NCI-H2227 (cell line): ENCODE measurements around the gene ZBTB20.
"Not testable (repeated sequence)": the region's sequence is repeated elsewhere in the genome, so short reads cannot be mapped to it uniquely, and the experiment has no call there.

Experiments used
- DNase-seq: peaks from one replicate; lab custom pipeline; 2025; ENCODE audit not compliant: unreplicated experiment; lab: John Stamatoyannopoulos, UW

ZBTB20 gene

GRCh38 chr3:115146418-115147328 is at the start of gene ZBTB20:
TSS of gene ZBTB20 (minus strand) at chr3:115147288.
- DNase-seq: peak; percentile 76

- no peak for DNase-seq
These were observed 47.4 kb upstream of the ZBTB20 start for GRCh38 chr3:115194476-115194875.

DNA sequence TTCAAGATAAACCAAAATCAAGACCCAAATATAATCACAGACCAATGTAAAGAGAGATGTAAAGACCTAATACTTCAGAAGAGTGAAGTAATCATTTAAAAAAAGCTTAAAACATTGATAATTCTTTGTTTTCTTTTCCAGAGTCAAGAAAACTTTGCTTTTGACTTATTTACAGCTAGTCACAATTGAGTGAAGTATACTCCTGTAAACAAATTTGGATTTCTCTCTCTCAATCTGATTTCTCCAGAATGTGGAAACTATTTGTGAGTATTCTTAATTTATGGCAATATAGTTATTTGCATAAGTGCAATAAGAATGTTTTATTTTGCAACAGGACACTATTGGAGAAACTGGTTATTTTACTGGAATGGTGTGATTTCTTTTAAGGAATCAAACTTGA is 43.7 kb upstream of the ZBTB20 start:
- DNase-seq: no peak

DNA sequence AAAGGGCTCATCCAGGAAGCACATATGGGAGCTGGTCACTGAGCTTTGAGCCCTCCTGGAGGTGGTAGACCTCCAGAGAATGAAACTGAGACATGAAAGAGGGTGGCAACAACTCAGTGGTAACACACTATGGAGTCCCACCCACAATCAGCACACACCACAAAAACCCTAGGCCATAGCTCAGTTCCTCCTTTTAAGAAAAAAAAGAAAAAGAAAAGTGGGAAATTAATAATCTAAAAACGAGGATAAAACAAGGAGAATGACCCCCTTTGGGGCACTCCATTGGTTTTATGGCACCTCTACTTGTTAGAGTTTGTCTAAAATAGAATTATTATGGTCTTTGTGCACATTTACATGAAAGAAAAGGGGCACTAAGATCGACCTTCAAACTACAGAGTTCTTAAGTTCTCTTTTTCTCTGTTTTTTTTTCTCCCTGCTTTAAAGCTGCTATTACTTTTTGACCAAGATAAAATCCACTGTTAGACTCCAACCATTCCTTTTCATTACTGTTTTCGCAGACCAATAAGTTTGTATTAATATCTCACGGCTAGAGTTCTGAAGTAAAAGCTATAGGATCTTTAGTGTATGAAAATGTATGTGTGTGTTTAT is 40.2 kb upstream of the ZBTB20 start:
- no peak for DNase-seq

- no peak for DNase-seq
These were observed 39.5 kb upstream of the ZBTB20 start for GRCh38 chr3:115186351-115187148.

DNA sequence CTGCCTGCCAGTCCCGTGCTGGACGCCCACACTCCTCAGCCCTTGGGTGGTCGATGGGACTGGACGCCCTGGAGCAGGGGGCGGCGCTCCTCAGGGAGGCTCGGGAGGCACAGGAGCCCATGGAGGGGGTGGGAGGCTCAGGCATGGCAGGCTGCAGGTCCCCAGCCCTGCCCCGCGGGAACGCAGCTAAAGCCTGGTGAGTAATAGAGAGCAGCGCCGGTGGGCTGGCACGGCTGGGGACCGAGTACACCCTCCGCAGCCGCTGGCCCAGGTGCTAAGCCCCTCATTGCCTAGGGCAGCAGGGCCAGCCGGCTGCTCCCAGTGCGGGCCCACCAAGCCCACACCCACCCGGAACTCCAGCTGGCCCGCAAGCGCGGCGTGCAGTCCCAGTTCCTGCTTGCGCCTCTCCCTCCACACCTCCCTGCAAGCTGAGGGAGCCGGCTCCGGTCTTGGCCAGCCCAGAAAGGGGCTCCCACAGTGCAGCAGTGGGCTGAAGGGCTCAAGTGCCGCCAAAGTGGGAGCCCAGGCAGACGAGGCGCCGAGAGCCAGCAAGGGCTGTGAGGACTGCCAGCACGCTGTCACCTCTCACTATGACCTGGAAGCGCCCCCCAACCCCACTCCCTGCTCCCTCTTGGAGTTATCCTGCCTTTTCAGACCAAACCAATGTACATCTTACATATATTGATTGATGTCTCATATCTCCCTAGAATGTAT is 37.9 kb upstream of the ZBTB20 start:
- not testable (repeated sequence) for DNase-seq

DNA sequence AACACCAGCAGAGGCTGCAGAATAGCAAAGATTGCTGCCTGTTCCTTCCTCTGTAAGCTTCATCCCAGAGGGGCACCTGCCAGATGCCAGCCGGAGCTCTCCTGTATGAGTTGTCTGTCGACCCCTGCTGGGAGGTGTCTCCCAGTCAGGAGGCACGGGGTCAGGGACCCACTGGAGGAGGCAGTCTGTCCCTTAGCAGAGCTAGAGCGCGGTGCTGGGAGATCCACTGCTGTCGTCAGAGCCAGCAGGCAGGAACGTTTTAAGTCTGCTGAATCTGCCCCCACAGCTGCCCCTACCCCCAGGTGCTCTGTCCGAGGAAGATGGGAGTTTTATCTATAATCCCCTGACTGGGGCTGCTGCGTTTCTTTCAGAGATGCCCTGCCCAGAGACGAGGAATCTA is 31.8 kb upstream of the ZBTB20 start:
- not testable (repeated sequence) for DNase-seq

DNA sequence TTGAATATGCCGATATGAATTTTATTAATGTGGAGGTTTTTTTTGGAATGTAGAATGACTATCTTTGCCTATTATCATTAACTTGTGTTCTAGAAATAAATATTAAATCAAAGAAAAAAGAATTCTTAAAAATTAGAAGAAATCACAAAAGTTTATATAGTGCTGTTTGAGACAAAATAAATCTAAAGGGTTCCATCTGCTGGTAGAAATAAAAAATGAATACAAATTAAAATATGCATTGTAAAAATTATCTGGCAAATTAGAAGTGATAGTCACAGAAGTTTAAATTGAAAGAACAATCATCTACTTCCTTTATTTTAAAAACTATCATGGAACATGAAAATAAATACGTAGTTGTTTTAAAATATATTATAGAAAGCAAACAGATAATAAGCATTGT is 22.7 kb upstream of the ZBTB20 start:
- no peak for DNase-seq

- no peak for DNase-seq
These were observed 18.6 kb upstream of the ZBTB20 start for GRCh38 chr3:115165701-115166100.

GRCh38 chr3:115165266-115165665 is 18.2 kb upstream of the ZBTB20 start:
- no peak for DNase-seq

GRCh38 chr3:115164374-115165221 is 17.5 kb upstream of the ZBTB20 start:
- DNase-seq: no peak

DNA sequence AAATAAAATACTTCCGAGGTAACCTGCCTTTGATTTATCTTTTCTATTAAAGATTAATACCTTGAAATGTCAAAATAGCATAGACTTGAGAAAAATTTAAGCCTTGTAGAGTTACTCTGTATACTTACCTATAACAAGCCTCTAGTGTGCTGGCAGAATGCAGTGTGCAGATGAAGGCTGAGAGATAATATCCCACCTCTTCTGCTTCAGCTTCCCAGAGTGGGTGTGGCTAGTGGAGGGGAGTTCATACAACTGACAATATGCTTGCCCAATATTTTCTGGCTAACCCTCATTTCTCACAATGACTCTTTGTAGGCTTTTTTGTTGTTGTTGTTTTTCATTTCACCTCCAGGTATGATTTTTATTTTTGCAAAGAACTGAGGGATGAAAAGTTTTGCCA is 15.7 kb upstream of the ZBTB20 start:
- DNase-seq: no peak

DNA sequence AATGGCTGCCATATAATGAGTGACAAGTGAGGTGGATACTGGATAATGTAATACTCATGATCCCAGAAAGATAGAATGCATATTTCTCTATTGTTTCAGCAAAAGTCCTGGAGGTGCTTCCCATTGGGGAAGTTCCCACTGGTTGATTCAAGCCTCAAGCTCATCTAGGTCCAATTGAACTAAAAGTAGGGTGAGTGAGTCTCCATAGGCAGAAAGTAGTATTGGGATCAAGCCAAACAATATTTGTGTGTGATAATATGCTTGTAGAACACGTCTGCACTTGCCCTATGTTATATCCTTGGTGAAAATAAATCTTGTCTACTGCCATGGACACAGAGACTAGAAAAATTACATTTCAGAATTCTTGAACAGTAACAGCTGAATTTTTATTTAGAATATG is 14.8 kb upstream of the ZBTB20 start:
- no peak for DNase-seq

- no peak for DNase-seq
These were observed 14.2 kb upstream of the ZBTB20 start for GRCh38 chr3:115161168-115161834.

GRCh38 chr3:115160295-115160694 is 13.2 kb upstream of the ZBTB20 start:
- DNase-seq: no peak

GRCh38 chr3:115156046-115156654 is 9.1 kb upstream of the ZBTB20 start:
- DNase-seq: no peak

- DNase-seq: no peak
These were observed 7.5 kb upstream of the ZBTB20 start for GRCh38 chr3:115154611-115155010.

DNA sequence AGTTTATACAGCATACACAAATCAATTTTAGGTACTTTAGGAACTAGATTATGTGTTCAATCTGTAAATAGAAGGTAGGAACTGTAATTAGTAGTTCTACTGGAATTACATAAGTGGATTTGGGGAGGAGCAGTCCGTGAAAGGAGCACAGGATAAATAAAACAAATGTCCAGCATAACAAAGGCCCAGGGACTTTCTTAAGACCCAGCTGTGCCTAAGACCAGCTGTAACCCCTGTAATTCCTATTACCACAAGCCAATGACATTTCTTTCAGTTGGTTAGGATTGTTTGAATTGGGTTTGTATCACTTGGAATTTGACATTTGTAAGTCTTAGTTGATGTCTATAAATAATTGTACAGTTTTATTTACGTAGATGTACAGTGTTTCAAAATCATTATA is 4.8 kb upstream of the ZBTB20 start:
- DNase-seq: no peak

- peak; percentile 28 for DNase-seq
These were observed 1.2 kb upstream of the ZBTB20 start for GRCh38 chr3:115148142-115148790.
